GM21515 (cell line): ENCODE results near the gene BBS1.
"Not testable (repeated sequence)": the region's sequence is repeated elsewhere in the genome, so short reads cannot be mapped to it uniquely, and the experiment has no call there.

Source experiments
- ATAC-seq: cut with Tn5 transposase; IDR thresholded peaks from one replicate; pipeline ENCODE4 v1.9.1; 2021; ENCODE audit not compliant: unreplicated experiment

BBS1 gene

GRCh38 chr11:66523611-66524010 is 13.2 kb downstream of the BBS1 start:
- no peak for ATAC-seq

GRCh38 chr11:66524304-66525040 is 14.0 kb downstream of the BBS1 start:
- no peak for ATAC-seq

- no peak for ATAC-seq
These were observed 18.6 kb downstream of the BBS1 start for GRCh38 chr11:66529069-66529468.

GRCh38 chr11:66529655-66530054 is 19.2 kb downstream of the BBS1 start:
- no peak for ATAC-seq

- no peak for ATAC-seq
These were observed 20.7 kb downstream of the BBS1 start for GRCh38 chr11:66530927-66531709.

- no peak for ATAC-seq
These were observed 21.4 kb downstream of the BBS1 start for GRCh38 chr11:66531841-66532240.

GRCh38 chr11:66532784-66533183 is 22.3 kb downstream of the BBS1 start:
- no peak for ATAC-seq

GRCh38 chr11:66539170-66539869 is 28.9 kb downstream of the BBS1 start:
- no peak for ATAC-seq

GRCh38 chr11:66539870-66540213 is 29.4 kb downstream of the BBS1 start:
- ATAC-seq, result no peak

- not testable (repeated sequence) for ATAC-seq
These were observed 30.2 kb downstream of the BBS1 start for GRCh38 chr11:66540598-66540997.

- ATAC-seq, result no peak
These were observed 31.5 kb downstream of the BBS1 start for GRCh38 chr11:66541892-66542291.

GRCh38 chr11:66542362-66542761 is 31.9 kb downstream of the BBS1 start:
- ATAC-seq, result no peak

- no peak for ATAC-seq
These were observed 33.0 kb downstream of the BBS1 start for GRCh38 chr11:66543263-66544107.

- ATAC-seq, result not testable (repeated sequence)
These were observed 34.5 kb downstream of the BBS1 start for GRCh38 chr11:66544952-66545351.

- peak; percentile 86 for ATAC-seq
These were observed 35.4 kb downstream of the BBS1 start, which contains the start of gene ZDHHC24 for GRCh38 chr11:66545701-66546367. Gene ZDHHC24, minus strand, starts transcription at chr11:66546048. Its CDS starts 45 bp downstream, at chr11:66546003.

- no peak for ATAC-seq
These were observed 36.0 kb downstream of the BBS1 start, which contains the start of gene ACTN3 for GRCh38 chr11:66546368-66546965. Gene ACTN3, plus strand, starts transcription at chr11:66546903. Its CDS starts 35 bp downstream, at chr11:66546938.

GRCh38 chr11:66546966-66547661 is 36.7 kb downstream of the BBS1 start:
- no peak for ATAC-seq

GRCh38 chr11:66547662-66548009 is 37.2 kb downstream of the BBS1 start:
- ATAC-seq, result no peak

- ATAC-seq, result no peak
These were observed 37.6 kb downstream of the BBS1 start for GRCh38 chr11:66548041-66548440.
